22Rv1 (cell line): Measurements from ENCODE around the gene KIF26B.

ENCODE experiments used
- H3K27ac ChIP-seq: fragments of 450-650 bp; 2 replicates; pipeline ENCODE4 v1.5.1; 2017
- CTCF ChIP-seq: fragments of 450-650 bp; IDR thresholded peaks from 2 replicates; pipeline ENCODE4 v1.5.1; 2017; ENCODE audit warnings: mild to moderate bottlenecking
- ZFX ChIP-seq: fragments of 450-650 bp; IDR thresholded peaks from 2 replicates; pipeline ENCODE4 v1.6.1; 2017; ENCODE audit warnings: antibody characterized with exemption, borderline replicate concordance

KIF26B gene

GRCh38 chr1:245750261-245750660, 595.5 kb downstream of the KIF26B start:
- H3K27ac ChIP-seq, result no peak overlapping the region
- TF ChIP-seq CTCF (no peak), ZFX (no peak)

GRCh38 chr1:245751116-245751515, 596.3 kb downstream of the KIF26B start:
- H3K27ac ChIP-seq, result no peak overlapping the region
- TF ChIP-seq CTCF, result no peak
- TF ChIP-seq ZFX, result no peak

GRCh38 chr1:245751726-245752470, 597.1 kb downstream of the KIF26B start:
- TF ChIP-seq CTCF (no peak), ZFX (no peak)
- no peak overlapping the region for H3K27ac ChIP-seq

- no peak for TF ChIP-seq CTCF
- no peak for TF ChIP-seq ZFX
- H3K27ac ChIP-seq, result no peak overlapping the region
Measured at GRCh38 chr1:245752561-245752960, 597.8 kb downstream of the KIF26B start.

- no peak overlapping the region for H3K27ac ChIP-seq
- no peak for TF ChIP-seq CTCF
- no peak for TF ChIP-seq ZFX
Measured at GRCh38 chr1:245753807-245754206, 599.0 kb downstream of the KIF26B start.

- TF ChIP-seq ZFX (no peak), CTCF (no peak)
- no peak overlapping the region for H3K27ac ChIP-seq
Measured at GRCh38 chr1:245754463-245754961, 599.7 kb downstream of the KIF26B start.
